HG03060 (cell line): Measurements from ENCODE around the gene HOXB6.

Experiments used
- ATAC-seq: cut with Tn5 transposase; IDR thresholded peaks from one replicate; pipeline ENCODE4 v1.9.1; 2021; ENCODE audit warnings: low read depth, moderate number of reproducible peaks; ENCODE audit not compliant: unreplicated experiment

HOXB6 gene

DNA sequence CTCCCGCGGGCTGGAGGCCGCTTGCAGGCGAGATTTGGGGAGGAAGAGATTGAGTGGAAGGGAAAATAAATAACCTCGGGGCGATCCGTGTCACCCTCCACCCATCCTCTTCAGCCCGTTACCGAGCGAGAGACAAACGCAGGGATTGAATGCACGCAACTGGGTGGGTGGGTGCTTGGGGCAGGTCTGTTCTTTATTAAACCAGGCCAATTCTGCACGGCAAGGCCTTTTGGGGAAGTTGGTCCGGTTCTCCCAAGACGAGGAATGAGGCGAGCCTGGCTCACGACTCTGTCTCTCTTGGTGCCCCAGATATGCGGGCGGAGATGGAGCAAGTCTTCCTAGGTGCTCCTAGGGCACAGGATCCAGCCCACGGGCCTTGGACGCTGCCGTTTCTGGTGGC lies 6.4 kb upstream of the HOXB6 start:
- ATAC-seq = no peak

DNA sequence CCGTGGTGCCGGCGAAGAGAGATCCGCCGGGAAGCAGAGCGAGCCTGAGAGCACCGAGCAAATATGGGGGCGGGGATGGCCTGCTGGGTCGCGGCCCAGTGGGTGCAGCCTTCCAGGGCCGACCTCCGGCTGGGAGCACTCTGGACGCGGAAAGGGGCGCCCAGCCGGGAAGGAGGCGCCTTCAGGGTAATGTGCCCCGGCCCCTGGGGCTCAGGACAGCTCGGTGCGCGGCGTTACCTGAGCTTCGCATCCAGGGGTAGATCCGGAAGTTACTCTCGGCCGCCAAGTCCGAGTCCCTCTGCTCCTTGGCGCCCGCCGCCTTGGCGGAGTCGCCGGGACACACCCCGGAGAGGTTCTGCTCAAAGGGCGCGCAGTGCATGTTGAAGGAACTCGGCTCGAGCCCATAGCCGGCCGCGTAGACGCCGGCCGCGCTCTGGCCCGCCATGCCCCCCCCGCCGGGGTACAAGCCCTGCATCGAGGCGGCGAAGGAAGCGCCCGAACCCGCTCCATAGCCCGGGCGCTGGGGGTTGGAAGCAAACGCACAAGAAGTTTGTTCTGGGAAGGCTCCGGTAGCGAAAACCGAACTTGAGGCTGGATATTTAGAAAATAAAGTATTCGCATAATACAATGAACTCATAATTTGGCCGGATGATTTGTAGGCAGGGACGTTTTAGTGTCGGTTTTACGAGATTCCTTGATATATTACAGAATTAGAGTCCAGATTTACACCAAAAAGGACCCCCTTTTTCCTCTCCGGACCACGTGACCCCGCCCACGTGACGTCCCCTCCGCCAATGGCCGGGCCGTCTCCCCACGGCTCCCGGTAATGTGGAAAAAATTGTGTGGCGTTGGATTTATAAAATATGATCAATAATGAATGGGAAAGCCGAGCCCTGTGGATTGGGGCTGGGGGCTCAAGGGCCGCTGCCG lies 5.8 kb upstream of the HOXB6 start, which contains the start of gene HOXB7:
TSS of gene HOXB7 (minus strand) at position 736 of the 930 bp plus-strand sequence. CDS start at position 637, 99 bp downstream.
- ATAC-seq = no peak

DNA sequence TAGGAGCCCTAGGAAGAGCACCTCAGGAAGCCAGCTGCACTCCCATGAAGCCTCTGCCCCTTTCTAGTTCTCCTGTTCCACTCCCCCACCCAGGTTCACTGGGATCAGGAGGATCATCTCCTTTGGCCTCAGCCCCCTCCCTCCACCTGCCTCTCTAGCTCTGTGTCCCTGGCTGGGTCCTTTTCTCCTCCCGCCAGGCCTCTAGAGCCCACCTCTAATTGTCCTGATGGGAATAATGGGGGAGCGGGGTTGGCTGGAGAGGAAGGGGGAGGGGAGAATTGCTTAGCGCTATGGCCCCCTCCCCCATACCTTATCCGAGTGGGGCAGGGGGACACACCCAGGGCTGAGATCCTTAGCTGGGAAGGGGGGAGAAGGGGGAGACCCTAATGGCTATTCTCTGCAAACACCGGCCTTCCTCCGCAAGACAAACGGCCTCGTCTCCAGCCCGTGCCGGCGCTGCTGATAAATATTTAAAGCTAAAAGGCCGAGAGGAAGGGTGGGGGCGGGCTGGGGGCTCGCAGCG lies 5.0 kb upstream of the HOXB6 start:
- no peak for ATAC-seq

DNA sequence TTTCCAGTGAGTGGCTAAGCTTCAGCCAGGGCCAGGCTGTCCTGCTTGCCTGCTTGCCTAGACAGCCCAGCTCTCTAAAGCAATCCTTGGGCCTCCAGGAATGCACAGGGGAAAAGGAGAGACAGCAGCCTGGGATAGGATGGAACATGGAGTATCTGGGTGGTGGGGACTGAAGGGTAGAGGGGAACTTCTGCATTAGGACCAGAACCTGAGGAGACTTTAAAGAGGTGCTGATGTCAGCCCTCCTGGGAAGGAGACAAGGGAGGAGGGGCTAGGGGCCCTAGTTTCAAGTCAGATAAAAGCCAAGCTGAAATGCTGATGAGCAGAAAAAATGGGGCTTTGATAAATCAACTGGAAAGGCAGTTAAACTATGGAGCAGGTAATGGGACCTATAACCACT lies 4.2 kb upstream of the HOXB6 start:
- ATAC-seq = no peak

DNA sequence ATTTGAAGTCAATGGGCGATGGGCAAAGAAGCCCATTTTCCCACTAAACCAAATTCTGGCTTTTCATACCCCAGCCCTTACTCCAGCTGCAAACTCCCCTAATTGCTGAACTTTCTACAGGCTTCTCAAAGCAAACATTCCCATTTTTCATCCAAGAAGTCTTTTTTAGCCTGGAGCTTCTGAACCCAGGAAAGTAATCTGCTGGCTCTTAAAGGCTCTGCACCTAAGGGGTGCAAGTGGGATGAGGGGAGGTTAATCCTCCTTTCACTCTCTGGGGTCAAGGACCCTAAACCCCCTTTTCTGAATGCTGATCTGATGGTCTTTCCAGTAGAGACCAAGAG lies 3.7 kb upstream of the HOXB6 start:
- no peak for ATAC-seq

DNA sequence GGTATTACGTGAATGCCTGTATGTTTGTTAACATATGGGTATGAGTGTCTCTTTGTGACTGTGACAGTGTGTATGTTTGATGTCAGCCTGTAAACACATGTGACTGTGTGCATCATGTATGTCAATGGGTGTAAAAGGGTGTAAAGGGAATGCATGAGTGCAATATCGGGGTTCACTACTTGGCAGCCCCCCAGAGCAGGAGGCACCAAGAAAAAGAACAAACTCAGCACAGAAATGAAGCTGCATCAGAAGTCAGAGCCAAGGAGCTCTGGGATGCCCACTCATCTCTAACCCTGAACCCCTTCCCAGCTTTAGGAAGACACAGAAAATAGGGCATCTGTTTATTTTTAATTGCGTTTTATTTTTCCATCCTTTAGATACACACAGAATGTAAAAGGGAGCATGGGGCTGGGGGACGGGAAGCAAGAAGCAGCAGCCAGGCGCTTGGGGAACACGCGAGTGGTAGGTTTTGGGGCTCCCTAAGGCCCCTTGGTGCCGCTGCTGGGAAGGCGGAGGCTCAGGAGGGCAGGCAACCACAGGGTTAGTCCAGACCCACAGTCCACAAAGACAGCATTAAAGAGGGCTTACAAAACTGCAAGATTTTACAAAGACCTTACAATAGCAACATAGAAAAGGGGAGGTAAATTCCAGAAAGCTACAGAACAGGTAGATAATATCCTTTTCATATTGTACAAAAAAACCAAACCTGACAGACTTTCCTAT lies 2.3 kb upstream of the HOXB6 start:
- ATAC-seq = no peak

DNA sequence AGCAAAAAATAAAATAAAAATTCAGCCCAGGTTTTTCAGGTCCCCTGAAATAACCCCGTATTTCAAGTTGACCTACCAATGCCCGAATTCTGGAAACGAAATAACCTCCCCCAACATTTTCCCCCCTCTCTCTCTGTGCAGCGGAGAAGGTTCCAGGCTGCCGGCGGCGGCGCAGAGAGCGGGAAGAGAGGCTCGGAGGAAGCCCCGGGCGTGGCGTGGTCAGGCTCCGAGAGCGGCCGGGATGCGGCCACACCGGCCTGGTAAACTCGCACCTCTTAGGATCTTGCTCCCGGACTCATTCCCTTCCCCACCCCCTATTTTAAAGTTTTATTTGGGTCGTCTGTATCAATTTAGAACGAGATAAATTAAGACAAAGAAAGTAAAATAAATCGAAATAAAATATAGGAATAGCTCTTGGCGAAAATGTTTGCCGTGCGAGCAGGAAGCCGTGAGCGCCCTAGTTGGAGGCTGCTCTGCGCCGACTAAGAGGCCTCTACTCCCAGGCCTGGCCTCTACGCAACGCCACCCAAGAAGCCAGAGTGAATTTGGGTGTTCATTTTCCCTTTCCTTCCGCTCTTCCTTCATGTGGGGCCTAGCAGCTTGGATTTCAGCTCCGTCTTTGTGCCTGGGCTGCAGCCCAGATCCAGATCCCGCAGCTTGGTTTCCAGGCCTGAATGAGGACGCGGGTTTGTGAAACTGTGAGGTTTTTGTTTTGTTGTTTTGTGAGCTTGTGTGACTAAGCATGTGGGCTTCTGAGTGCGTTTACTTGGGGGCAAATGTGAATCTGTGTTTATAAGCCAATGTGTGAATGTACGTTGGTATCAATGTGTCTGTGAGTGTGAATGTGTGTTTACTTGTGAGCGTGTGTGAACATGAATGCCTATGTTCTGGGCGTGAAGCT lies 1.5 kb upstream of the HOXB6 start:
- no peak for ATAC-seq

DNA sequence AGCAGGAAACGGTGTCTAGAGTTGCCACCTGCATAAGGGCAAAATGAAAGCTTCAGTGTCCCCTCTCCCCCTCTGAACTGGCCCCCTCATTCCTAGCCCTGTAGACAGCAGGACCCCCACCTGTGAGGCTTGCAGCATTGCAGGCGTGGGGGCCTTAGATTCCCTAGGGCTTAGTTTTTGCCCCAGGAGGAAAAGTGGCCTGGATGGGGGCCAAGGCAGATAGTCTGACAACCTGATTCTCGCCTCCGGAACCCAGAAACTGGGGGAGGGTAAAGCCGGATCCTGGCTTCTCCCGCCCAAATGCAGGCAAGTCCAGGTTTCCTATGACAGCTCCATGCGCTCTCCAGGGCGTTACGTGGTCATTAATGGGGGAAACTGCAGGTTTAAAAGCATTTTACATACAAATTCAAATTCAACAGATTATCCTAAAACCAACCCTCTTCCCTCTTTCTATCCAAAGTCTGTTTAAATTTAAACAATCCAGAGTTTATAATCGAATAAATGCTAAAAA lies 678 bp upstream of the HOXB6 start:
- ATAC-seq = no peak

DNA sequence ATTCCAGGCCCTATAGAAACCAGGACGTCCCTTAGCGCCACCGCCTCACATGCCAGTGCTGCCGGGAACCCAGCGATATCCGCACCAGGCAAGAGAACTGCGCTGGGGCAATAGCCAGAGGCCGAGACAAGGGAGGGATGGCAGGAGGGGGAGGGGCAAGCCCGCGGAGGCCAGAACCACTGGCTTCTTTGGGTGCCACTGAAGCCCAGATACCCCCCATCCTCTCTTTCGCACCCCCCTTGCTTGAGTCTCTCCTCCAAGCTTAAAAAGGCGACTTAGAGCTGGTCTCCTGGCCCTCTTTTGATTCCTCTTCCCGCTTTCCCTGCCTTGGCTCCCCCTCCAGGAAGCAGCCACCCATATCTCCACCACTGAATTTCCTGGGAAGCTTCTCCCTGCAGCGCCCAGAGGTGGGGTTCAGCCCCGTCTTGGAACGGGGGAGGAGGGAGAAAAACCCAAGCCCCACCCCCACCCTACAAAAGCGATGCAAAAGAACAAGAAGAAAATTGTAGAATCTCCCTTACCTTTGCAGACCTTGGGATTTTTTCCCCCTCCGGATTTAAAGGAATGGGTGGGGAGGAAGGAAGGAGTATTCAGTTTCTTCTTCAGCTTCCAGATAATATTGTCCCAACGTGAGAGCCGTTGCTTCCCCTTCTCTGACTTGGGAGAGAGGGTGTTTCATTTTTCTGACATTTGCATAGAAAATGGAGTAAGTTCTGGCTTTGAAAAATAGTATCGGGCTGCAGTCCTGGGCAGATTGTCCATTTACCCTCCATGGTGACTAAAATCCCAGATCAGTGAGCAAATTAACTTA lies 622 bp downstream of the HOXB6 start:
- ATAC-seq = no peak

DNA sequence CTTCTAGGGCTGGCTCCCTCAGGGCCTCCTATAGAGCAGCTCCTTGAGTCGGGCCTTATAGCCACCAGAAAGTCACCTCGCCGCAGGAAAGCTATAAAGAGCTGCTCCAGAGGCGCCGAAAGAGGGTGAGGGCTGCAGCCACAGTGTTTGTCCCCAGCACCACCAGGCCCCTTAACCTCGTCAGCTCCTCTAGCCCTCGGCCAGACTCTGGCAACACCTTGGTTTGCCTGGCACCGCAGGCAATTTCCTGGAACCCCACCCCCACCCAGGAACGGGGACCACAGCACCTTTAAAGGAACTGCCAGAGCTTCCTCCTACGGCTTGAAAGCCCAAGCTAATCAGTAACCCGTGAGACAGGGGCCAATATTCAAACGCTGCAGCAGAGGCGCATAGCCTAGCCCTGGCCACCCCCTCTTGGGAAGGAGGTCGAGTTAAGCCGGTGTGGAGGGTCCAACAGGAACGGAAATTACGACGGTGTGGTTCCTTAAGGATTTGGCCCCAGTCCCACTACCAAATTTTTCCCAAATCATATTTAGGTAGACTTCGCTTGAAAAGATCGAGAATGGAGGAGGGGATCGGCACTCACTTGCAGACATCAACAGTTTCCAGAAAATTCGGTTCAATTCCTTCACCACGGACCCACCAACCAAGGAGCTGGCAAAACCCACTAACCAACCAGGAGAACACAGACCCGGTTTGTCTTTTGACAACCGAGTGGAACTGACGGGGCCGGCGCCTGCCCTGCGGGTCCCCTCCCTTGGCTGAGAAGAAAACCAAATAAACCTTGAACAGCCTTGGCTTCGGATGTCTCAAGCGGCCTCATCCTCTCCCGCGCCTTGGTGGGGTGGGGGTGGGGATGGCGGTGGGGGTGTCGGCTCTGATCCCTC lies 3.0 kb downstream of the HOXB6 start:
- no peak for ATAC-seq

DNA sequence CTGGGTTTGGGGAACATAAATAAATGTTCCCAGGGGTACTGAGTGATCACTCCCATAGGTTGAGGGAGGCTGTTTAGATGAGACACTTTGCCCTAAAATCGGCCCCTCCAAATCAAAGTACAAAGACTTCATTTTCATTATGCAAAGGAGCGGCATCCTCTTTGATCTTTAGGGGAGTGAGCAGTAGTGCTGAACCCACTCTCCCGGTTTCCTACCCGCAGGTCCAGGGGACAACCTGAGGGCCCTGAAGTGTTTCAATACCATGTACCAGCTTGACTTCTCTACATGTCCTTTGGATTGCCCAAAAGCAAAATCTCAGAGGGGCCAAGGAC lies 3.6 kb downstream of the HOXB6 start:
- no peak for ATAC-seq

DNA sequence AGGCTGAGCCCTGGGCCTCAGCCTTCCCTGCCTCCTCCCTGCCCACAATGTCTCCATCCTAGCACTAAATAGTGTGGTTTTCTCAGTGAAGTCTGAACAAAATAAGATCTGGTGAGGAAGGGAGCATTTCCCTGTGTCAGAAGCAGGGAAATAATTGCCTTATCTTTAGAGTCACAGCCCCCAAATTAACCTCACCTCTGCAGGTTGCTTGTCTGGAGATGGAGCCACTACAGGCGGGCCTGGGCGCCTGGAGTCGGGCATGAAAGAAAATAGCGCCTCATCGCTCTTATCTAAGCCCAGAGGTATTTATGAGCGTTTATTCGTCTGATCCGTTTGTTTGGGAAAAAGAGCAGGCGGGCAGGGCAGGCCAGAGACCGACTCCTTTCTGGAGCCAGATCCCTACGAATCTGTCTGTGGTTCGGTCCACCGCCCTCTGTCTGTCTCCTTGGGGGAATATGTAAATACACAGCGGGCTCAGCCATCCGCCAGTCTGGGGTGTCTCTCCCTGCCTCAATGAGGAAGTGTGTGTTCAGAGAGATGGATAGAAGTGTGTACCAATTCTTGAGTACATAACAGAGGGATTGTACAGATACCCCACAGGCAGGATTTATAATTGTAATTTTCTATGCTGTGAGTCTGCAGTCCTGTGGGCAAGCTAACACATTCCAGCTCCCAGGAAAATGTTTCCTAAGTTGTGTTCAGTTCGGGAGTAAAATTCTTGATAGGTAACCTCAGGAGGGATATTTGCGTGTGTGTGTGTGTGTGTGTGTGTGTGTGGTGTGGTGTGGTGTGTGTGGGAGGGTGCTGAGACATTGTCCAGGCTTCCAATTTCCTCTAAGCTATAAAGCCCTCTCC lies 4.3 kb downstream of the HOXB6 start:
- no peak for ATAC-seq

DNA sequence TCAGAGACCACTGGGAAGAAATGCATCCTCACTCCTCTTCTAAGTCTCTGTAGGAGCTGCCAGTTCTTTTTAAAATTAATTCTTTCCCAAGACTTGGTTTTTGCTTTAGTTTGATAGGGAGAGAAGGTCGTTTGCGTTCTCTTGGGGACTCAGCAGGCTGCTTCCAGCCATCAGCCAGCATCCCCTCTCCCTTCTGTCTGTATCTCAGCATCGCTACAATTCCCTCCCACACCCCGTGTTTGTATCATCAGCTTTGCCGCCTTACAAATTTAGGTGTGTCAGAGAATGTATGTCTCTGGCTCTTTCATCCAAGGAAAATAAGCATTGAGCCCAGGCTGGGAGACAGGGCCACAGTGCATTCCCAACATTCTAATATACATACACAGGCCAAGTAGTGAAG lies 5.4 kb downstream of the HOXB6 start:
- ATAC-seq = no peak

DNA sequence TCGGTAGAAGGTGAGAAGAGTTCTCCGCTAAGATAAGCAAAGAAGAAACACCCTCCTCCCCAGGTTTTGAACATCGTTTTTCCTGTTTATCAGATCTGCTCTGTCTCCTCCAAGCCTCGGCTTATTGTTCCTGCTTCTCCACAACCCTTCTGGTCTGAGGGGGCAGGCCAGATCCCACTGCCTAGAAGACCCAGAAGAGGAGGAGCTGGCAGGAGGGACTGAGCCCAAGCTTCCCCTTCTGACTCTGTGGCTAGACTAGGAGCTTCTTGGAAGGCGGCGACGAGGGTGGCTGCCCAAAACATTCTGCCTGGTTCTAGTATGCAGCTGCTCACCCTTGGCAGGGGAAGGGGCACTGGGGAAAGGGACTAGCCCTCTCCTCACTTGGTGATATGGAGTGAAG lies 6.0 kb downstream of the HOXB6 start:
- ATAC-seq = no peak

DNA sequence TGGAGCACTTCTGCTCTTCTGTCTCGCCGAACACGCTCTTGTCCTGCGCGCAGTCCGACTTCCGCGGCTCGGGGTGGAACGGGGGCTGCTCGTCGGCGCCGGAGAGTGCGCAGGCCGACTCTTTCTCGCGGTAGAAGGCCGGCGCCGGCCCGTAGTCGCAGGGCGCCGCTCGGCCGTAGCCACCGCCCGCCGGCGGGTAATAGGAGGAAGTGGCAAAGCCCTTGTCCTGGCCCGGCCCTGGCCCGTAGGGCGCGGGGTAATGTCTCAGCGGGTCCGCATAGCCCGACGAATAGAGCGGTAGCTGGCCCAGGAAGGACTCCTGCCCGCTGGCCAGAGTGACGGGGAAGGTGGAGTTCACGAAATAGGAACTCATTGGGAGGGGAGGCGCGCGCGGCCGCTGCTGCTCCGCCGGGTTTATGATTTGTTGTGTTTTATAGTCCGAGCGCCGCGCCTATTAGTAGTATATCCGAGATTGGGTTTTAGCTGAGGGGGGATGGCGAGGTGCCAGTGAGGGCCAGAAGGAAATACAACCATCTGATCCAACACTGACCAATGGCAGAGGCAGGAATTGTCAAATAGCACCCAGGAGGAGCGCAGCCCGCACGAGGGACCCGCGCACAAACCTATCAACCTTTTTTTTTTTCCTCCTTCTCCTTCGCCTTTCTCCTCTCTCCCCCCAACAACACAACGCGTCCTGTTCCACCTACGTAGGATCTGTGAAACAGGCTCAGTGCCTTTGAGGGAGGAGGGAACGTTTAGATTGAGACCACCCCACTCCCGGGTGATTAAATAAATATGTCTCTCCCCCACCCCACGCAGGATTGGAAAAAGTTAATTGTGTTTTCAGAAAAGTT lies 6.8 kb downstream of the HOXB6 start:
- no peak for ATAC-seq

DNA sequence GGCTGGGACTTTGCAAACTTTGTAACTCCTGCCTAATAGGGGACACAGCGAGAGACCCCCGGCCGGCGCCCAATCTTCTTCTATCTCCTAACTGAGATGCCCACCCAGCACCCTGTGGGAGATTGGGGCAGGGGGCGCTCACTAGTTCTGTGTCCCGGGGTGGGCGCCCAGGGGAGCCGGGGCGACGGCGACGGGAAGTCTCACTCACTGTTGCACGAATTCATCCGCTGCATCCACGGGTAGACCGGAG lies 7.3 kb downstream of the HOXB6 start:
- ATAC-seq = no peak
